IMR-90 (cell line): ENCODE data around the gene CLIP3. TPM values are rescaled to one million over a fixed set of nuclear protein-coding genes. Genes with fewer than 3 reads are reported as not detected.

Experiments
- ATAC-seq: fragments of 200-7000 bp; cut with Tn5 transposase; 2 replicates; pipeline ENCODE4 v1.9.1; 2020; ENCODE audit warnings: low read depth, mild to moderate bottlenecking, moderate library complexity
- BruUV-seq: library from RNA; stranded (reverse); fragments of 400-500 nt; replicated peaks from 2 replicates; lab custom pipeline; 2021; lab: Mats Ljungman, UMichigan
- CTCF ChIA-PET: fragments of 300-600 bp; formaldehyde crosslinking; extraction: SDS; loops from one replicate; lab custom pipeline; 2021; ENCODE audit warnings: antibody characterized with exemption; lab: Yijun Ruan, JAX
- POLR2A ChIA-PET: fragments of 300-600 bp; sonication (Branson Sonifier 250); formaldehyde crosslinking; loops from one replicate; lab custom pipeline; 2022; ENCODE audit warnings: antibody characterized with exemption; ENCODE audit not compliant: unreplicated experiment; lab: Charles Lee
- DNase-seq: peaks from one replicate; pipeline ENCODE4 v3.0.0; 2013
- H2AFZ ChIP-seq: replicated peaks from 2 replicates; pipeline ENCODE3; 2013; ENCODE audit warnings: low read length, mild to moderate bottlenecking; ENCODE audit not compliant: poor library complexity
- H2AK5ac ChIP-seq: 2 replicates; pipeline ENCODE4 v1.6.1; 2013; ENCODE audit warnings: low read depth, low read length, inconsistent platforms
- H2AK9ac ChIP-seq: replicated peaks from 2 replicates; pipeline ENCODE3; 2013; ENCODE audit warnings: mild to moderate bottlenecking, low read depth, low read length, moderate library complexity; ENCODE audit not compliant: poor library complexity
- H2BK120ac ChIP-seq: 2 replicates; pipeline ENCODE4 v1.6.1; 2013; ENCODE audit warnings: low read depth, low read length, inconsistent platforms
- H2BK15ac ChIP-seq: 3 replicates; pipeline ENCODE4 v1.6.1; 2013; ENCODE audit warnings: low read depth, low read length, inconsistent platforms
- H2BK20ac ChIP-seq: 2 replicates; pipeline ENCODE4 v1.6.1; 2013; ENCODE audit warnings: low read depth, mild to moderate bottlenecking, inconsistent platforms, low read length, moderate library complexity
- H2BK5ac ChIP-seq: 2 replicates; pipeline ENCODE4 v1.6.1; 2013; ENCODE audit warnings: mild to moderate bottlenecking, low read depth, low read length, inconsistent platforms; ENCODE audit not compliant: poor library complexity, severe bottlenecking
- H3K14ac ChIP-seq: replicated peaks from 2 replicates; pipeline ENCODE4 v1.6.1; 2013; ENCODE audit warnings: low read depth, low read length, inconsistent platforms
- H3K18ac ChIP-seq: 2 replicates; pipeline ENCODE4 v1.6.1; 2013; ENCODE audit warnings: low read depth, low read length, control low read depth
- H3K23ac ChIP-seq: 2 replicates; pipeline ENCODE4 v1.6.1; 2013; ENCODE audit warnings: low read depth, low read length, inconsistent platforms
- H3K27ac ChIP-seq: 2 replicates; pipeline ENCODE4 v1.5.1; 2013; ENCODE audit warnings: mild to moderate bottlenecking, control low read depth, low read length; ENCODE audit not compliant: insufficient read depth
- H3K27me3 ChIP-seq: 2 replicates; pipeline ENCODE4 v1.6.1; 2013; ENCODE audit warnings: low read length; ENCODE audit not compliant: control insufficient read depth, insufficient read depth
- H3K36me3 ChIP-seq: 2 replicates; pipeline ENCODE4 v1.6.1; 2013; ENCODE audit warnings: low read length, mixed read lengths; ENCODE audit not compliant: control insufficient read depth, insufficient read depth
- H3K4ac ChIP-seq: 2 replicates; pipeline ENCODE4 v1.6.1; 2013; ENCODE audit warnings: low read depth, low read length, inconsistent platforms
- H3K4me1 ChIP-seq: 2 replicates; pipeline ENCODE4 v1.6.1; 2013; ENCODE audit warnings: low read length, mixed read lengths; ENCODE audit not compliant: control insufficient read depth, insufficient read depth
- H3K4me2 ChIP-seq: 2 replicates; pipeline ENCODE4 v1.6.1; 2013; ENCODE audit warnings: low read depth, mild to moderate bottlenecking, control low read depth, low read length, moderate library complexity
- H3K4me3 ChIP-seq: 2 replicates; pipeline ENCODE4 v1.5.1; 2013; ENCODE audit warnings: low read depth, mild to moderate bottlenecking, control low read depth, low read length, moderate library complexity; ENCODE audit not compliant: insufficient read depth
- H3K56ac ChIP-seq: 2 replicates; pipeline ENCODE4 v1.6.1; 2013; ENCODE audit warnings: low read length, inconsistent platforms; ENCODE audit not compliant: insufficient read depth; ENCODE audit errors: extremely low read depth
- H3K79me1 ChIP-seq, 2 experiments: 2 replicates each; pipeline ENCODE4 v1.6.1; 2013; ENCODE audit warnings: low read length in 2 of 2, inconsistent platforms in 1 of 2, low read depth in 1 of 2
- H3K9ac ChIP-seq: 2 replicates; pipeline ENCODE4 v1.6.1; 2013; ENCODE audit warnings: low read depth, low read length, control low read depth
- H3K9me1 ChIP-seq: 2 replicates; pipeline ENCODE4 v1.6.1; 2013; ENCODE audit warnings: low read length, inconsistent platforms; ENCODE audit not compliant: insufficient read depth
- H3K9me3 ChIP-seq: 2 replicates; pipeline ENCODE4 v1.6.1; 2013; ENCODE audit warnings: low read length; ENCODE audit not compliant: control insufficient read depth, insufficient read depth
- H4K20me1 ChIP-seq: 2 replicates; pipeline ENCODE4 v1.6.1; 2013; ENCODE audit warnings: low read length, inconsistent platforms; ENCODE audit not compliant: insufficient read depth
- H4K5ac ChIP-seq: 2 replicates; pipeline ENCODE4 v1.6.1; 2013; ENCODE audit warnings: mild to moderate bottlenecking, low read depth, low read length, control low read depth
- H4K8ac ChIP-seq, 2 experiments: 2 replicates each; pipeline ENCODE4 v1.6.1; 2013; ENCODE audit warnings: low read depth in 2 of 2, low read length in 2 of 2, control low read depth in 1 of 2, inconsistent platforms in 1 of 2
- H4K91ac ChIP-seq: 2 replicates; pipeline ENCODE4 v1.6.1; 2013; ENCODE audit warnings: low read depth, low read length, inconsistent platforms; ENCODE audit not compliant: insufficient read depth
- CEBPB ChIP-seq: IDR thresholded peaks from 2 replicates; pipeline ENCODE4 v1.6.1; 2012; ENCODE audit warnings: low read depth, low read length, improper control_type of control experiment
- FOS ChIP-seq: fragments of 150-350 bp; IDR thresholded peaks from 2 replicates; pipeline ENCODE4 v1.6.1; 2016; ENCODE audit warnings: low read depth, low read length
- WGBS, 2 experiments: methylation state at CpG; one replicate each; pipeline versions ENCODE4 v1.1.5 to v1.1.7; 2013; ENCODE audit warnings: missing lambda C conversion rate in 2 of 2; ENCODE audit not compliant: insufficient read length in 1 of 2; ENCODE audit errors: extremely low coverage in 2 of 2; 5-methylcytosine and 5-hydroxymethylcytosine counted together
- dilution Hi-C: fragments of 300-500 bp; cut with HindIII; formaldehyde crosslinking; loops from one replicate; pipeline ENCODE4 v1.14.3; 2018; ENCODE audit warnings: low sequenced_read_pairs; ENCODE audit not compliant: unreplicated experiment
- in situ Hi-C: fragments of 300-500 bp; cut with MboI; formaldehyde crosslinking; loops from 3 replicates; pipeline ENCODE4 v1.14.3; 2019; ENCODE audit warnings: low sequenced_read_pairs, inconsistent platforms, mixed read lengths
- intact Hi-C: fragments of 100-400 bp; cut with micrococcal nuclease; formaldehyde crosslinking; loops from 2 replicates; pipeline ENCODE4 v1.10.0; 2022
- polyA plus RNA-seq, 3 experiments: library from polyadenylated mRNA; depleted of rRNA; stranded (reverse); fragments of >200 nt; gene quantifications; 2 replicates each; pipeline ENCODE4 v1.2.3, GENCODE V29; 2012; ENCODE audit warnings: low replicate concordance in 1 of 3
- total RNA-seq: library from RNA; depleted of rRNA; stranded (reverse); fragments of >200 nt; gene quantifications from 2 replicates; pipeline ENCODE4 v1.2.3, GENCODE V29; 2012
- TF ChIP-seq, protein P1 (sequence below): fragments of 150-350 bp; IDR thresholded peaks from 2 replicates; pipeline ENCODE4 v1.6.1; 2017; ENCODE audit warnings: mild to moderate bottlenecking, antibody characterized with exemption, low read length, low read depth

CLIP3 gene
- total and polyA plus RNA-seq, 2 of the 4 experiments (the other 2 are of a cell fraction) = 5.4 to 28.7 TPM

GRCh38 chr19:36008336-36008978 lies 24.2 kb downstream of the CLIP3 start, which contains the start of gene SYNE4 (continued):
- TF ChIP-seq FOS = no peak

DNA sequence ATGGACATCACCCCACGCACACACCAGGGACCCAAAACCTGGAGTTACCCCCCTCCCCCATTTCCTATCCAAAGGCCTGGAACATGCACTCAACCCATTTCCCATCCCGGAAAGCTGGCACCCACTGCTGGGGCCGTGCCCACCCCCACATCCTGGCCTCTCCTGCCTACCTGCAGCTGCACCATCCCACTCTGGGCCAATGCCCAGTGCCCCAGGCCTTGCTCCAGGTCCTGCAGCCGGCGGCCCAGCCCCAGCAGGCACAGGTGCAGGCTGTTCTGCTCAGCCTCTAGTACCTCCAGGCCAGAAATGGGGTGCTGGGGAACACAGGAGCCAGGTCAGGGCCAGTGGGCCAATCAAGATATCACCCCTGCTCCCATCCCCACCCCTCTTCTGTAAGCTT lies 25.7 kb downstream of the CLIP3 start:
- BruUV-seq = no TSS peak
- CTCF ChIA-PET = no interaction called here
- intact Hi-C loops = no loop called here

More for the DNA sequence above, 25.7 kb downstream of the CLIP3 start:
- no peak overlapping the region for H4K91ac ChIP-seq
- no peak overlapping the region for H3K14ac ChIP-seq
- H4K8ac ChIP-seq = no peak overlapping the region
- DNase-seq (no peak), ATAC-seq (no peak)
- no peak overlapping the region for H2AFZ ChIP-seq
- no peak overlapping the region for H3K4ac ChIP-seq
- no peak overlapping the region for H3K23ac ChIP-seq
- no peak for TF ChIP-seq CEBPB
- TF ChIP-seq, protein P1, sequence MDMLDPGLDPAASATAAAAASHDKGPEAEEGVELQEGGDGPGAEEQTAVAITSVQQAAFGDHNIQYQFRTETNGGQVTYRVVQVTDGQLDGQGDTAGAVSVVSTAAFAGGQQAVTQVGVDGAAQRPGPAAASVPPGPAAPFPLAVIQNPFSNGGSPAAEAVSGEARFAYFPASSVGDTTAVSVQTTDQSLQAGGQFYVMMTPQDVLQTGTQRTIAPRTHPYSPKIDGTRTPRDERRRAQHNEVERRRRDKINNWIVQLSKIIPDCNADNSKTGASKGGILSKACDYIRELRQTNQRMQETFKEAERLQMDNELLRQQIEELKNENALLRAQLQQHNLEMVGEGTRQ = no peak
- H2BK20ac ChIP-seq = no peak overlapping the region
- WGBS, 2 experiments = 95% methylated on average over 3 of the region's 5 CpGs; no CpG with 5 or more reads in 1 of the 2 experiments
- dilution Hi-C loops (no loop called here), in situ Hi-C loops (no loop called here)
- H3K56ac ChIP-seq = no peak overlapping the region
- H2BK5ac ChIP-seq = no peak overlapping the region
- H2BK120ac ChIP-seq = no peak overlapping the region
- H2AK5ac ChIP-seq = no peak overlapping the region
- peaks cover 0 to 11% of the 10 kb centered on the region in 2 experiments; a peak in 2 of 4 replicates for H3K79me1 ChIP-seq
- H3K36me3 ChIP-seq = no peaks in the 10 kb centered on the region; the same call in none of the 2 replicates
- H3K4me3 ChIP-seq = no peak overlapping the region
- H4K20me1 ChIP-seq = peaks cover 10% of the 10 kb centered on the region
- no peak overlapping the region for H2AK9ac ChIP-seq
- peaks cover 11% of the 10 kb centered on the region for H3K9me1 ChIP-seq
- H3K4me2 ChIP-seq = no peak overlapping the region
- no peaks in the 10 kb centered on the region for H3K27me3 ChIP-seq
- H3K4me1 ChIP-seq = 0 out of 2 replicates have a peak, but pooled peaks cover 3% of the 10 kb centered on the region
- no peak overlapping the region for H4K5ac ChIP-seq
- POLR2A ChIA-PET = no interaction called here
- no peaks in the 10 kb centered on the region for H3K9me3 ChIP-seq
- no peak overlapping the region for H3K9ac ChIP-seq
- H3K27ac ChIP-seq = no peak overlapping the region
- H2BK15ac ChIP-seq = no peak overlapping the region
- H3K18ac ChIP-seq = no peak overlapping the region
